Measurements from ENCODE around the gene HTR4. TPM values are rescaled to one million over a fixed set of nuclear protein-coding genes. Genes with fewer than 3 reads are reported as not detected.

The HTR4 gene
- total and polyA plus RNA-seq, 8 donors = 0.92 to 17.4 (median 7.6) TPM; not detected in 5

DNA sequence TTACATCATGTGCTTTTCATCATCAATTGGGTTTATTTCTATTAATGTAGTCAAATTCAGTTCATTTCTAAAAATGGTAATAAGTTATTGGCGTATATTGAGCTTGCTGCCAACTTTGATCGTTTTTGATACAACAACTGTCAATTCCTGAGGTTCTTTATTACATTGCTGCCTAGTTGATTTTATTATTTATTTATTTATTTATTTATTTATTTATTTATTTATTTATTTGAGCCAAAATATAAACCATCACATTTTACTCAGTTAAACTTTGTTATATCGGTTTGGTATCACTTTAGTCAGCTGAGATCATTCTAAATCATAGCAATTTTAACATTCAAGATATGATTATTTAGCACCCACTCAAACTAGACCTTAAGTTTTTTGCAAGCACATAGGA, 170.6 kb downstream of the HTR4 start:
- Histone ChIP-seq H3K27me3 (peaks cover 0 to 11% (median 0%) of the 10 kb centered on the region in 3 donors), H3K4me1 (peaks cover 0 to 3% (median 0%) of the 10 kb centered on the region in 4 donors), H3K4me3 (no peak overlapping the region), H3K27ac (no peak overlapping the region), H3K36me3 (no peaks in the 10 kb centered on the region), H3K9me3 (no peaks in the 10 kb centered on the region)
- no peak for DNase-seq
- intact Hi-C loops (cut with DNase I; ENCODE audit: low total_unique reads) = no loop called here
- 90 to 95% (median 91%) methylated on average over 3 of the region's 3 CpGs for WGBS, 5 donors
- TF ChIP-seq, protein P1, sequence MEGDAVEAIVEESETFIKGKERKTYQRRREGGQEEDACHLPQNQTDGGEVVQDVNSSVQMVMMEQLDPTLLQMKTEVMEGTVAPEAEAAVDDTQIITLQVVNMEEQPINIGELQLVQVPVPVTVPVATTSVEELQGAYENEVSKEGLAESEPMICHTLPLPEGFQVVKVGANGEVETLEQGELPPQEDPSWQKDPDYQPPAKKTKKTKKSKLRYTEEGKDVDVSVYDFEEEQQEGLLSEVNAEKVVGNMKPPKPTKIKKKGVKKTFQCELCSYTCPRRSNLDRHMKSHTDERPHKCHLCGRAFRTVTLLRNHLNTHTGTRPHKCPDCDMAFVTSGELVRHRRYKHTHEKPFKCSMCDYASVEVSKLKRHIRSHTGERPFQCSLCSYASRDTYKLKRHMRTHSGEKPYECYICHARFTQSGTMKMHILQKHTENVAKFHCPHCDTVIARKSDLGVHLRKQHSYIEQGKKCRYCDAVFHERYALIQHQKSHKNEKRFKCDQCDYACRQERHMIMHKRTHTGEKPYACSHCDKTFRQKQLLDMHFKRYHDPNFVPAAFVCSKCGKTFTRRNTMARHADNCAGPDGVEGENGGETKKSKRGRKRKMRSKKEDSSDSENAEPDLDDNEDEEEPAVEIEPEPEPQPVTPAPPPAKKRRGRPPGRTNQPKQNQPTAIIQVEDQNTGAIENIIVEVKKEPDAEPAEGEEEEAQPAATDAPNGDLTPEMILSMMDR (IDR thresholded peaks at IDR 0.05) = no peak
- no peak for TF ChIP-seq POLR2A (IDR thresholded peaks at IDR 0.05)
- no peak for TF ChIP-seq EP300 (IDR thresholded peaks at IDR 0.05)
- no peak for TF ChIP-seq POLR2AphosphoS5 (IDR thresholded peaks at IDR 0.05)

DNA sequence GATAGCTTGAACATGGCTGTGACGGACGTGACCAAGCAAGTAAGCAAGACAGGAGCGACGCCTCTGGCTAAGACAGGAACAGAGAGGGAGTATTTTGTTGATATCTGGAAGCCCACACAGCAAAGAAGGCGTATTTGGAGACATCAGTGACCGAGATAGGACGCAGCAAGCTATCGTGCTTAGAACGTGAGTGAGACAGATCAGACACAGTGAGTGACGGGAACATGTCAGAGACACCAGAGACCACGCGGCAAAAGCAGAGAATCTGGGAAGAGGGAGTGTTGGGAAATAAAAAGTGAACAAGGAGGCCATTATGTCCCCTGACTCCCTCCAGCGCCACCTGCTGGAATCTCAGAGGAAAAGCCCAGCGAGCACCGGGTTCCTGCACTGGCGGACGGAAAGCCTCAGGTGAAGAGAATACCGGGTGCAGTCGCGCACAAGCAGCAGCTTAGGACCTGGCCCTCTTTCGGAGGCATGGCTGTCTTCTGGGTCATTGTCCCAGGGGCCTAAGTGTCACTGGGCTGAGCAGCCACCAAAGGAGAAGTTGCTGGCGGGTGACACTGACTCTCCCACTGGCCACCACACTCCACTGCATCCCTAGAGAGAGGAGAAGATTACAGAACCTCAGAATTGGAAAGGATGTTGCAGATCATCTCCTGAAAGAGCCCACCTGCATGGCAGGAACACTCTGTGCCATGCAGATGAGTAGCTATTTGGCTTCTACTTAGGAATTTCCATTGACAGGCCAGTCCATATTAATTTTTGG, 171.4 kb downstream of the HTR4 start:
- Histone ChIP-seq H3K27ac (no peak overlapping the region), H3K4me3 (no peak overlapping the region), H3K27me3 (peaks cover 0 to 11% (median 0%) of the 10 kb centered on the region in 3 donors), H3K4me1 (peaks cover 0 to 3% (median 0%) of the 10 kb centered on the region in 4 donors), H3K36me3 (no peaks in the 10 kb centered on the region), H3K9me3 (no peaks in the 10 kb centered on the region)
- DNase-seq = peak; percentile 58 to 79
- 39 to 51% (median 41%) methylated on average over 22 of the region's 22 CpGs for WGBS, 5 donors
- intact Hi-C loops (cut with DNase I; ENCODE audit: low total_unique reads) = no loop called here
- TF ChIP-seq EP300 (IDR thresholded peaks at IDR 0.05) (no peak), POLR2A (IDR thresholded peaks at IDR 0.05) (no peak), POLR2AphosphoS5 (IDR thresholded peaks at IDR 0.05) (no peak)
- TF ChIP-seq, protein P1 (IDR thresholded peaks at IDR 0.05) = peak in 5 of 7 experiments; percentile 54 to 68 (median 55)

DNA sequence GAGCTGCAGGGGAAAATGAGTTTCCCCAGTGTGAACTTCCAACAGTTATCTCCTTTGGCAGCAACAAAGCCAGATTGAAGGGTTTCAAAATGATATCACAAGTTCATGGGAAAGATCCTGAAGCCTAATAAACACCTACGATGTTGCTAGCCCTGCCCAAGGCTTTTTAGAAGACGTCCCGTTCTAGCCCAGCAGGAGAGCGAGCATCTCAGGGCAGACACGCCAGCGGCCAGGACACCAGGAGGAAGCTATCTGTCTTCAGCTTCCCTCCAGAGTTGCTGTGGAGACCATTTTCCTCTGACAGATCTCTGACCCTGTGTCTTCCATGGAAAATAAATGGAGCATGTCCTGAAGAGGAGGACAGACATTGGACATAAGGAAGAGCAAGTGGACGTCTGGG, 172.1 kb downstream of the HTR4 start:
- no peaks in the 10 kb centered on the region for H3K36me3 ChIP-seq
- H3K4me1 ChIP-seq = peaks cover 0 to 3% (median 0%) of the 10 kb centered on the region in 4 donors
- H3K27ac ChIP-seq = no peak overlapping the region
- 64 to 81% (median 70%) methylated on average over 7 of the region's 7 CpGs for WGBS, 5 donors
- intact Hi-C loops (cut with DNase I; ENCODE audit: low total_unique reads) = no loop called here
- H3K27me3 ChIP-seq = peaks cover 0 to 11% (median 0%) of the 10 kb centered on the region in 3 donors
- H3K9me3 ChIP-seq = no peaks in the 10 kb centered on the region
- no peak overlapping the region for H3K4me3 ChIP-seq
- TF ChIP-seq POLR2AphosphoS5 (IDR thresholded peaks at IDR 0.05) (no peak), POLR2A (IDR thresholded peaks at IDR 0.05) (no peak)
- no peak for DNase-seq

DNA sequence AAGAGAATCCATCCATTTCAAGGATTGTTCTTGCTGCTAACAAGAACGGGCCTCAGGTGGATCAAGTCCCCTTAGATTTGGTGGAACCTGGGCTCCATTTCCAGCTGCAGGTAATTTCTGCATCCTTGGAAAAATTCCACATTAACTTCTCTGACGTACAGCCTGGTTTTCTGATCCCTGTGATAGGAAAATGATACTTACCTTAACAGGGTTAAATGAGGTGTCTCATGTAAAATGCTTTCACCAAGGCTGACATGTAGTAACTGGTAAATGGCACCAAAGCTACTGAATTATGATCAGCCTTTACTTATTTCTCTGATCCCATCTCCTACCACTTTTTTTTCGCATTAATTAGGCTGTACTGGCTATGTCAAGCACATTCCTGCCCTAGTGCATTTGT, 176.9 kb downstream of the HTR4 start:
- H3K9me3 ChIP-seq = no peaks in the 10 kb centered on the region
- intact Hi-C loops (cut with DNase I; ENCODE audit: low total_unique reads) = no loop called here
- no peaks in the 10 kb centered on the region for H3K27me3 ChIP-seq
- H3K4me1 ChIP-seq = no peaks in the 10 kb centered on the region
- no peak overlapping the region for H3K4me3 ChIP-seq
- no peaks in the 10 kb centered on the region for H3K36me3 ChIP-seq
- no peak for DNase-seq
- 63 to 76% (median 73%) methylated on average over 3 of the region's 3 CpGs for WGBS, 5 donors
- H3K27ac ChIP-seq = no peak overlapping the region
- TF ChIP-seq POLR2A (IDR thresholded peaks at IDR 0.05) = no peak
- TF ChIP-seq EP300 (IDR thresholded peaks at IDR 0.05) = no peak
- TF ChIP-seq, protein P1 (IDR thresholded peaks at IDR 0.05) = no peak
- no peak for TF ChIP-seq POLR2AphosphoS5 (IDR thresholded peaks at IDR 0.05)

DNA sequence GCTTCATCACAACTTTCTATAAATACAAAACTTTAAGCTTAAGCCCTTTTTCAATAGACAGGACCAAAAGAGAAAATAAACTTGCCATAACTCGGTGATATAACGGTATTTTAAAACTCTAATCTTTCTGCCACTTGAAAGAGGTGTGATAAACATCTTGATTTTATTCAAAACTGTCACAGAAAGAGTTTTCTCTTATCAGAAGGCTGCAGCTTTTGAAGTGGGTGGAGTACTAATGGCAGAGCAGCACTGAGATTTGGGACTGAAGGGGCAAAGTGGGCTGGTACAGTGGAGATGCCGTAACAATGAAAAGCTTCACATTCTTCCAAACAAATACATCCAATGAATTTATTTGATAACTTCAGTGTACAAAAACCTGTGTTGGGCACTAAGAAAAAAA, 178.0 kb downstream of the HTR4 start:
- Histone ChIP-seq H3K27me3 (no peaks in the 10 kb centered on the region), H3K27ac (no peak overlapping the region), H3K4me3 (no peak overlapping the region), H3K9me3 (no peaks in the 10 kb centered on the region), H3K36me3 (no peaks in the 10 kb centered on the region), H3K4me1 (no peaks in the 10 kb centered on the region)
- no peak for DNase-seq
- 34 to 57% (median 48%) methylated on average over 3 of the region's 3 CpGs for WGBS, 5 donors
- TF ChIP-seq POLR2AphosphoS5 (IDR thresholded peaks at IDR 0.05) = no peak
- no peak for TF ChIP-seq EP300 (IDR thresholded peaks at IDR 0.05)
- TF ChIP-seq, protein P1 (IDR thresholded peaks at IDR 0.05) = no peak
- no peak for TF ChIP-seq POLR2A (IDR thresholded peaks at IDR 0.05)
- intact Hi-C loops (cut with DNase I; ENCODE audit: low total_unique reads) = no loop called here
